ENCODE results near the gene ZNF417.
"Not testable (repeated sequence)": the region's sequence is repeated elsewhere in the genome, so short reads cannot be mapped to it uniquely, and the experiment has no call there.

The ZNF417 gene

DNA sequence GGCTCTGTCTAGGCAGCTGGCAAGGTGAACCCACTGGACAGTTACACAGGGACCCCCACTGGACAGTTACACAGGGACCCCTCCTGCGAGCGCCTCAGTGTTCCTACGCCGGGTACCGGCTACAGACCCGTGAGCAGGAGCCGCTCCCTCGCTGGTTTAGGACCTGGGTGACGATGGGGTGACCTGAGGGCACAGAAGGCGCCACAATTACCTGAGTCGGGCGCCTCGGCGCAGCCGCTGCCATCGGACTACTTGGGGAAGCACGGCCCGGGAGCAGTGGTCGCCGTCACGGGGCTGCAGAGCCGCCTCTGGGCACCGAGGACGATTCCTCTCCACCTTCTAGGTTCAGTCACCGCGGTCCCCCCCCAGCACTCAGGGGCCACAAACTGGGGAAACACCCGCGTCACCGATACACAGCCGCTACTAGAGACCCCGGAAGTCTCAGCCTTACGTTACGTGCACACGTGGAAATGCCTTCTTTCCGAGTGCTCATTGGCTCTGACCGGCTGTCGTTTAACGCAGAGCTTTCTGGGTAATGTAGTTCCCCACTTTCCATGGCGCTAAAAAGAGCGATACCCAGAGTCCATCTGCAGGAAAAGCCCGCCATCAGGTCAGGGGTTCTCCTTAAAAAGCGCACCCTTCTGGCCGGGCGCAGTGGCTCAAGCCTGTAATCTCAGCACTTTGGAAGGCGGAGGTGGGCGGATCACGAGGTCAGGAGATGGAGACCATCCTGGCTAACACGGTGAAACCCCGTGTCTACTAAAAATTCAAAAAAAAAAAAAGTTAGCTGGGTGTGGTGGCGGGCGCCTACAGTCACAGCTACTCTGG is at the start of gene ZNF417:
Gene ZNF417 (minus strand): TSS at position 425 of the 828 bp plus-strand sequence. CDS start 181 bp downstream, at position 244.
- peak; percentile 98 for DNase-seq

DNA sequence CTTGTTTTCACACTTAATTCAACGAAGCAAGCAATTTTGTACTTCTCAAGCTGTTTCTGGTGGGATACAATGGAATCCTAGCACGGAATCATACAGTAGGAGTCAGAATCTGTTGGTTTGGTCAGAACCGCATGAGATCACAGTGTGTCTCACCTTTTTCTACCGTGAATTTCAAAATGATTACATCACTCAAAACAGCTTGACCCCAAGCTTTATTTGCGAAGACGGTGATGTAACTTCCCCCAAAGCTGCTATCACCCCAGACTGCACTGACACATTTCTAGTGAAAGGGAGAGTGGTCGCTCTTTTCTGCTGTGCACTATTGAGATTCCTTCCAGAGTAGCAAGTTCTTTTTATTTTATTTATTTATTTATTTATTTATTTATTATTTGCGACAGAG is 48.4 kb upstream of the ZNF417 start:
- no peak for DNase-seq

DNA sequence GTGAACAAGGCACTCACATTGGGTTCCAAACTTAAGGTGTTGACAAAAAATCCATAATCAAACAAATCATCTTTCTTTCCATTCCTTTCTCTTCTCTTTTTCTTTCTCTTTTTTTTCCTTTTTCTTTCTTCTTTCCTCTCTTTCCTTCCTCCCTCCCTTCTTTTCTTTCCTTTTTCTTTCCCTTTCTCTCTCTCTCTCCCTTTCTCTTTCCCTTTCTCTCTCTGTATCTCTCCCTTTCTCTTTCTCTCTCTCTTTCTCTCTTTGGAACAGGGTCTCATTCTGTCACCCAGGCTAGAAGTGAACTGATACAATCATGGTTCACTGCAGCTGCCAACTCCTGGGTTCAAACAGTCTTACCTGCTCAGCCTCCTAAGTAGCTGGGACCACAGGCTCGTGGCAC is 45.4 kb upstream of the ZNF417 start:
- DNase-seq = no peak

DNA sequence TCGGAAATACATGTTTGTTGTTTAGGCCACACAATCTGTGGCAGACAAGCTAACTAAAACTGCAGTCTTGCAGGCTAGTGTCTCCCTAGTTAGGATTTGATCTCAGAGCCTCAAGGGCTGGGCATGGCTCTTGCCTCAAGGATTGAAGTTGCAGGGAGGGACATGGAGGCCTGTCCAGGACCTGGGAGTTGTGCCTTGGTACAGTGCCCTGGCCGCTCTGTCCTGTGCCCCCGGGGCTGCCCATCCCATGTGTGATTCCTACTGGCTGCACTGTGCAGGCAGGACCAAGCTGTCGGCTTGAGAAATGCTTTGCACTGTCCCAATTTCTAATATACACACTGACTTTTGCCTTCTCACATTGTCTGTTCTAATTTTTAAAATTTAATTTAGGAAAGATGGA is 38.6 kb upstream of the ZNF417 start:
- DNase-seq = no peak

DNA sequence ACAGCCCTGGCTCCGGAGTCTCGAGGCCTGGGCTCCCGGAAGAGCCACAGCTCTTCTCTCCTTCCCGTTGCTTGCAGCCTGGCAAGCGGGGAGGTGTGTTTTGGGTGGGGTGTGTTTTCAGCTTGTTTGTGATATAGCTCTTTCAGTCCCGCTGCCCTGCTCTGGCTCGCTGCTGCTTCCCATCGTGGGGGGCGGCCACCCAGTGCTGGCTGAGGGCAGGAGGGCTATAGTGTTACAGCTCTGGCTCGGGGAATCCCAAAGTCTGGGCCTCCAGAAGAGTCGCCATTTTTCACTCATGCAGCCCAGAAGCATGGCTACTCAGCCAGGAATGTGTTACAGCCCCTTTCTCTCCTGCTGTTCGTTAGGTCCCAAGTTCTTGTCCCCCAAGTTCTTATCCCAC is 33.3 kb upstream of the ZNF417 start:
- no peak for DNase-seq

DNA sequence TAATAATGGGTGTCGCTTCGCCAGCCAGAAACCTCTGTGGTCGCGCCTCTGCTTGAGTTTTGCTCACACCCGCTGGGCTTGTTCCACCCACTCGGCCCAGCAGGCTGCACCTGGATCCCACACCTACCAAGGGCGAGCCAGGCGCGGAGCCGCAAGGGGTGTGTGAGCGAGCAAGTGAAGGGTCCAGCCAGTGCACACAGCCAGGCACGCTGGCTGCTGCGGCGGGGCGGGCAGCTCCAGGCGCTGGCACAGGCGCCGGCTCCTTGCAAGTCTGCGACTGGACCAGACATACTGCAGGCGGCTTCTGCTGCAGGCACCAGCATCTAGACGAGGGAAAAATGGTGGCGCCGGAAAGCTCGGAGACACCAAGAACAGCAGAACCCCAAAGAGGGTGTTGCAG is 32.9 kb upstream of the ZNF417 start:
- DNase-seq = no peak

DNA sequence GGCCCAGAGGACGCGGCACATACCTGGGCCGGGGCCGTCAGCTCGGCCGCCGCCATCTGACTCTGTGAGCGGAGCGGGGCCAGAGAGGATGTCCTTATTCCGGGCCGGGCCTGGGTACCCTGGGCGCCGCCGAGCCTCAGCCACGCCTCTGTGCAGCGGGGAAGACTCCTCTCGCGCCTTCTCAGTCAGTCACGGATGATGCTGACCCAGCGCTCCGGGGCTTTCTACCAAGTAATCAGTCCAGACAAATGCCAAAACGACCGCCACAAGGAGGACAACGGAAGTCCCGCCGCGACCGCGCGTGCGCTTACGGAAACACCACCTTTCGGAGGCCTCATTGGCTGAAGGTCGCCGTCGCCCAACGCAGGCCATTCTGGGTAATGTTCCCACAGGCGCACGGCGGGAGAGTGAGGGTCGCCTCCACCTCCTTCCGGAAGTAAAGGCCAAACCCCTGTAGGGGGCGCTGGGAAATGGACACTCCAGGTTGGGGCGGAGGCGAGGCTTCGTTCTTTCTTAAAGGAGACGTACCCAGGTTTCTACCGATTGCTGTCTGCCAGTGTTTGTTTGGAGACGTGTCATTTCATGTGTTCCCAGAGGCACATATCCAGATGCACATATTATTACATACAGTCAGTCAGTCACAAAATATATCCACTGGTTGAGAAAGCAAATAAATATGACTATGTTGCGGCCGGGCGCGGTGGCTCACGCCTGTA is 31.2 kb upstream of the ZNF417 start, which contains the start of gene ZNF256:
Gene ZNF256 (minus strand): TSS at position 288 of the 716 bp plus-strand sequence. CDS start 232 bp downstream, at position 56.
- peak; percentile 99 for DNase-seq

DNA sequence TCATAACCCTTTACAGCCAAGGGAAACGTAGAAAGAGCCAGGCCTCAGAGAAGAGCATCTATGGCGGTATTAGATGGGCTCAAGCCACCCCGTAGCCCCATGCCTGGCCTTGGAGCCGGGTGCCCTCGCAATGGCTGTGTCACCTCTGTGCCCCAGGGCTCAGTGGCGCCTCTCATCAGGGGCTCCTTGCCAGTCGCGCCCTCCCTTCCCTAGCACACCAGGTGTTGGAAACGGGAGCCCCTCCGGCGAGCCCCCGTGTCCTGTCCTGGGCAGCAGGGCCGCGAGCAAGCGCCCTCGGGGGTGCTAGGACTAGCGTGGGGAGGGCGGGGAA is 30.7 kb upstream of the ZNF417 start:
- no peak for DNase-seq

DNA sequence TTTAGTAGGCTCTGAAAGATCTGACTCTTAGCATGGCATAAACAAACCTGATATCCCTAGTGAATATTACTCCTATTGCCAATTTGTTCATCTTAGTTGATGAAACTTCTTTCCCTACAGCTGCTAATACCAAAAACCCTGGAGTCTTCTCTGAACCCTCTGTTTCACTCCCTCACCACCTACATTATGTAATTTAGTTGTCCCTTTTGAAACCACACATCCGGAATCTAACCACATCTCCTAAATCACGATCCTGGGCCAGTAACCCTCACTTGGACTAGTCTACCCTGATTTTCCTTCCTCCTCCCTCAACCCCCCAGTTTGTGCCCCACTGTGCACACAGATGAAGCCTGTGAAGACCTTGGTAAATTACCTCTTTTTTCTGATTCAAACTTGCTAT is 29.9 kb upstream of the ZNF417 start:
- DNase-seq = no peak

DNA sequence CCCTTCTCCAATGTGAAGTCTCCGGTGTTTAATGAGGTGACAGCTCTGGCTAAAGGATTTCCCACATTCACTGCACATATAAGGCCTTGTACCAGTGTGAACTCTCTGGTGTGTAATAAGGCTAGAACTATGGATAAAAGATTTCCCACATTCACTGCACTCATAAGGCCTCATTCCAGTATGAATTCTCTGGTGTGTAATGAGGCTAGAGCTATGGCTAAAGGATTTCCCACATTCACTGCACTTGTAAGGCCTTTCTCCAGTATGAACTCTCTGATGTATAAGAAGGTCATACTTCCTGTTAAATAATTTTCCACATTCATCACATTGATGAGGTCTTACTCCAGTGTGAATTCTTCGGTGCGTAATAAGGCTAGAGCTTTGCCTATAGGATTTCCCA is 25.2 kb upstream of the ZNF417 start:
- DNase-seq = no peak

DNA sequence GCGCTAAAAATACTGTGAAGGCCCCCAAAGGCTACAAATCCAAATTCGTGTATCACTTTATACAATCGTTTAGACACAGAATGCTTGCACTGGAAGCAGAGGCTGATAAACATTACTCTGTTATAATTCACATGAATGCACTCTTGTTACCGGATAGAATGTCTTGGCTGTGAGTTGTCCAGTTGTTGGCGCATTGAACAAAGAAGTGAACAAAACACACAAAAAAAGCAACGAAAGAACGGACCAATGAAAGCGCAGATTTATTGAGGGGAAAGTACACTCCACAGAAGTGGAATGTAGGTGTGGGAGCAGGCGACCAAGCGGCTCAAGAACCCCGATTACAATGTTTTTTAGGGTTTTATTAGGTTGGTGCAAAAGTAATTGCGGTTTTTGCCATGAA is 19.3 kb upstream of the ZNF417 start:
- DNase-seq = no peak

DNA sequence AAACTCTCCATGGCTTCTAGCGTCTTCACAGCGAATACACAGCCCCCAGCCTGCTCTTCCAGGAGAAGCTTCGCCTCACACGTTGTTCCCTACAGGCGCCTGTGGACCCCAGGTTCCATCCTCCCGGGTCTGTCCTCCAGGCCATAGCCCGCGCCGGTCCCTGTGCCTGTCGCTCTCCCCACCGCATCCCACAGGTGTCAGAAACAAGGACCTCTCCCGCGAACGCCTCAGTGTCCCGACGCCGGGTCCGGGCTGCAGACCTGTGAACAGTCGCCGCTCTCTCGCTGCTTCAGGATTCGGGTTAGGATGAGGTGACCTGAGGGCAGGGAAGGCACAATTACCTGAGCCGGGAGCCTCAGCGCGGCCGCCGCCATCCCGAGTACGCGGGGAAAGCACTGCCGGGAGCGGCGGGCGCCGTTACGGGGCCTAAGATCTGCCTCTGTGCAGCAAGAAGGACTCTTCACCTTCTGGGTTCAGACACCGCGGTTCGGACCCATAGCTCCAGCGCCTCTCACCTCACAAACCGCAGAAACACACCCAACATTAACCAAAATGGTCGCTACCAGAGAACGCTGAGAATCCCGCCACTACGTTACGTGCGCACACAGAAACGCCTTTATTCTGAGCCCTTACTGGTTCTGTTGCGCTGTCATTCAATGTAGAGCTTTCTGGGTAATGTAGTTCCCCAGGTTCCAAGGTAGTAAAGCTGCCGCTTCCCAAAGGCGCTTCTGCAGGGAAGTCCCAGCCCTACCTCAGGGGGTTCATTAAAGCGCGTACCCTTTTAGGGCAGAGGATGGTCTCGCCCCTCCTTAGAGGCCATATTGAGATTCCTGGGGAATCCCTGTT is 18.7 kb upstream of the ZNF417 start, which contains the start of gene ZNF418:
Gene ZNF418 (minus strand): TSS at position 583 of the 846 bp plus-strand sequence. CDS start 1,580 bp downstream, outside the sequence.
- DNase-seq = peak; percentile 94

DNA sequence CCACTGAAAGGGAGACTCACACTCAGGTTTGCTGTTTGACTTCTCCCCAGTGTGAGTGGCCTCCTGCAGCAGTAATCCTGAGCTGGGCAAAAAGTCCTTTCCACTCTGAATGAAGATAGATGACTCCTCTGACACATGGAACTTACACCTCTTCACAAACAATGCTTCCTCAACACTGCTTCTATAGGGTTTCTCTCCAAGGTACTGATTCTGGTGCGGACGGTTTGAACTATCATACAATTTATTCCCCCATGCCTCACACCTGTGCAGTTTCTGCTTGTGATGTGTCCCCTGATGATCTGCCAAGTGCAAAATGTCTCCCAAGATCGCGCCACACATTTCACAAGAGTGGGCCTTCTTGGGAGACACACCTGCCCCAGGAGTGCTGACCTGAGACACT is 11.2 kb upstream of the ZNF417 start:
- no peak for DNase-seq

DNA sequence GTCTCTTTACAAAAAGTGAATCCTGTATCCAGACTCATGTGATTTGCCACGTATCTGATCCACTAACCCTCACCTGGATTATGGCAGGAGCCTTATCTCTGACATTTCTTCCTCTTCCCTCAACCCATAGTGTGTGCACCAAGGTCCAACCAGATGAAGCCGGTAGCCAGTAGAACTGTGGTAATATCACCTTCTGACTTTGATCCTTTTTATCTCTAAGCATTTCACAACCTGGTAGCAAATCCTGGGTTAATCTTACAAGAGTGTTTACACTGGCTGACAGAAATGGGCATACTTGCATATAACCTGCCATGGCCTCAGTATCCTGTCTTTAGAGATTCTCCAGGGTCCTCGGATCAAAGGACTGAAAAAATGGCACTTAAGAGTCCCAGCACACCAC is 1.9 kb downstream of the ZNF417 start:
- no peak for DNase-seq

DNA sequence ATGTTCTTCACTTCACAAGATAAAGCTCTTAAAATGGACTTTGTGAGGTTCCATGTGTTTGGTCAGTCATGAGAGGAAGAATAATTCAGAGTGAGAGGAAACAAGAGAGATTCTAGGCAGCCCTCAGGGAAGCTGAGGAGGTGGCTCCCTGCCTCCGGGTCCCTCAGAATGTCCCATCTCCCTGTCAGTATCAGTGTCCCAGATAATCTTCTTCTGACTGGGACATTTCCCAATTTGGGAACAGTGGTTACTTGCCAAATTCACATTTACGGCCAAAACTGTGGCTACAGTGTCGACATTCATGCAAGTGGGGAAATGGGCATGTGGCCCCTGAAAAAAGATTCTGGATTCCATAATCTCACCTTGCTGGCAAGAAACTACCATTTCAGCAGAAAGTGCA is 9.0 kb downstream of the ZNF417 start:
- no peak for DNase-seq

DNA sequence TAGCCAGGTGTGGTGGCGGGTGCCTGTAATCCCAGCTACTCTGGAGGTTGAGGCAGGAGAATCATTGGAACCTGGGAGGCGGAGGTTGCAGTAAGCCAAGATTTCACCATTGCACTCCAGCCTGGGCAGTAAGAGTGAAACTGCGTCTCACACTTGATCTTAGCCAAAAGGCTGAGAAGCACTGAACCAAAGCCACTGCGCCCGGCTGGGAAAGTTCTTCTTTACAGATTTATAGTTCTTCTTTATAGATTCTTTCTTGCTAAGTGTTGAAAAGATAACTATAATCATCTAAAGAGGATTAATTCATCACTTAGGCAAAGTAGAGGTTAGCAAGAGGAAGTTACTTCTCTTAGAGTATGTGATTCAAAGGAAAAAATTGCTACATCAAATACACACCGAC is 11.1 kb downstream of the ZNF417 start:
- DNase-seq = no peak

DNA sequence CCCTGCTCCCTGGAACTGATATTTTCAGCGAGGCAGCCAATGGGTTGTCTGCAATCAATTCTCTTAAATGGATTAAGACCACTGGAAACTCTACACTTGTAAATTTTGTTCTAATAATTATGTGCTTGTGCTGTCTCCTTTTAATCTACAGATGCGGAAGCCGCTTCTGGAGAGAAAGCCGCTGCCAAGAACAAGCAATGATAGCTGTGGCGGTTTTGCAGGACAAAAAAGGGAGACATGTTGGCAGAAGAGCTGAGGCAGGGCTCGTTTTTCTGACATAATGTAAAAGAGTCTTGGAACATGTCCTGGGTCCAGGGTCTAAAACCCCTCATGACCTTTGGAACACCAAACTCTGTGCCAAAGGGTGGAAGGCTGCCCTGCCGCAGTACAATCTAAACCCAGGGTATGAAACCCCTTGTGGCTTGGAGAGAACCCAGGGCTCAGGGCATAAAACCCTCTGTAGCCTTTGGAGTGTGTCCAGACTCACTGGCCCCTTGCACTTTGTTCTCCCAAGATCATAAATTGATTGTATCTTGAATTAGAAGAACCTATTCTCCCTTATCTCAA is 12.7 kb downstream of the ZNF417 start:
- no peak for DNase-seq

DNA sequence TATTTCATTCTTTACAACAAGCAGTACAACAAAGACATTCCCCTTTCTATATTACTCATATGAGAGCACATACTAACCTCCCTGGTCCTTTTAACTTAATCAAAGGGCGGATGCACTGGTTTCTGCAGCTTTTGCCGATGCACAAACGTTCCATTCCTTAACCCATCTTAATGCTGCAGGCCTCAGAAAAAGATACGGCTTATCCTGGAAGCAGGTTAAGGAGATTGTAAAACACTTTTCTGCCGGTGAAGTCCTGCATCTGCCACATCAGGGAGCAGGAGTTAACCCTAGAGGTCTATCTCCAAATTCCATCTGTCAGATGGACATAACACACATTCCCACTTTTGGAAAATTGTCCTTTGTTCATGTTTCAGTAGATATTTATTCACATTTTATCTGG is 16.1 kb downstream of the ZNF417 start:
- peak; percentile 60 for DNase-seq

DNA sequence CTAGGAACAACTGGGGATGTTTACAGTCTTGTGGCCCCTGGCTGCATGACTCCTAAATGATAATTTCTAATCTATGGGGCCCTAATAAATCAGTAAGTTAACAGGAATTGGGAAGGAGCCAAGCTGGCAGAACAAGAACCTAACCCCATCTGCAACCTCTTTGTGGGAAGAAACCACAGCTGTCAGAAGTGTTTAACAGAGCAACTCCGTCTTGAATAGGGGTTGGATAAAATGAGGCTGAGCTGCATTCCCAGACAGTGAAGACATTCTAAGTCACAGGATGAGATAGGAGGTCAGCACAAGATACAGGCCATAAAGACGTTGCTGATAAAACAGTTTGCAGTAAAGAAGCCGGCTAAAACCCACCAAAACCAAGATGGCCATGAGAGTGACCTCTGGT is 25.7 kb downstream of the ZNF417 start:
- not testable (repeated sequence) for DNase-seq

DNA sequence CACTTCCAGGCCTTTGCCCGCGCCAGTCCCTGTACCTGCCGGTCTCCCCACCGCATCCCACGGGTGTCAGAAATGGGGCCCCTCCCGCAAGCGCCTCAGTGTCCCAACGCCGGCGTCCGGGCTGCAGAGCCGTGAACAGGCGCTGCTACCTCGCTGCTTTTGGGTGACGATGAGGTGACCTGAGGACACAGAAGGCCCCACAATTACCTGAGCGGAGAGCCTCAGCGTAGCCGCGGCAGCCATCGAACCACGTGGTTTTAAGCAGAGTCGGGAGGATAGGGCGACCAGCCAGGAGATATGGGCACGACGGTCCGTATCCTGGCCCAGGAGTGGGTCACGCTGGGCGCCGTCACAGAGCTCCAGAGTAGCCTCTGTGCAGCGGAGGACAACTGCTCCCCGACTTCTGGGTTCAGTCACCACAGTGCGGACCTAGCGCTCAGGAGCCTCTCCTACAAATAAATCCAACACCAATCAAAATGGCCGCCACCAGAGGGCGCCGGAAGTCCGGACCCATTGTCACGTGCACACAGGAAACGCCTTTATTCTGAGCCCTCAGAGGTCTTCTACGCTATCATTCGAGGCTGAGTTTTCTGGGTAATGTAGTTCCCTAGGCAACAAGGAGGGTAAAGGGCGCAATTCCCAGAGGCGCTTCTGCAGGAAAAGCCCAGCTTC is 27.7 kb downstream of the ZNF417 start, which contains the start of gene ZNF814:
Gene ZNF814 (minus strand): TSS at position 478 of the 672 bp plus-strand sequence. CDS start 235 bp downstream, at position 243.
- DNase-seq = peak; percentile 96

DNA sequence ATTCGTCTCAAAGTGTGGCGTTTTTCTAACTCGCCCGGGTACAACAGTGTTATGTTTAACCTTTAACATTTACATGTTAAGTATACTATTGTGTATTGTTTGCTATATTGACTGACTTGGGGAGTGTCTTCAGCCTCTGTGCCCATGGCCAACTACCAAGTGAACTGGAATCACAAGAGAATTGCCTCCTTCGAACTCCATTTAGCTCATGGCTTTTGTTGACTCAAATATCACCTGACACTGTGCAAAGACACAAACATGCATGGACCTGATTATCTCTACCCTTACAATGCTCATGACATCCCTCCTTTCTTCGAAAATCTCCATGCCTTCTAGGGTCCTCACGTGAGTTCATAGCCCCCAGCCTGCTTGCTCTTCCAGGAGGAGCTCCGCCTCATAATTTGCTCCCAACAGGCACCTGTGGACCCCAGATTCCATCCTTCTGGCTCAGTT is 28.3 kb downstream of the ZNF417 start:
- no peak for DNase-seq

Measured in NCI-H82 (cell line).